Osteoblast (primary cell): ENCODE measurements around the gene RABGAP1L. TPM values are rescaled to one million over a fixed set of nuclear protein-coding genes. Genes with fewer than 3 reads are reported as not detected.
"Not testable (repeated sequence)": the region's sequence is repeated elsewhere in the genome, so short reads cannot be mapped to it uniquely, and the experiment has no call there.

ENCODE experiments used
- DNase-seq: peaks from one replicate; pipeline ENCODE4 v3.0.0; 2011; ENCODE audit warnings: low spot score, mixed read lengths; ENCODE audit not compliant: insufficient read length; ENCODE audit errors: missing footprints
- H2AFZ ChIP-seq: 2 replicates; pipeline ENCODE4 v1.6.0; 2011; ENCODE audit warnings: mild to moderate bottlenecking, low read length
- H3K27ac ChIP-seq: 2 replicates; pipeline ENCODE4 v1.5.1; 2011; ENCODE audit warnings: mild to moderate bottlenecking, low read depth, low read length, moderate library complexity
- H3K27me3 ChIP-seq: 2 replicates; pipeline ENCODE4 v1.6.0; 2012; ENCODE audit warnings: mild to moderate bottlenecking, control low read depth, inconsistent platforms, low read length, moderate library complexity; ENCODE audit not compliant: insufficient read depth
- H3K36me3 ChIP-seq: 2 replicates; pipeline ENCODE4 v1.5.1; 2011; ENCODE audit warnings: mild to moderate bottlenecking, low read length, control low read depth, moderate library complexity; ENCODE audit not compliant: insufficient read depth
- H3K4me1 ChIP-seq: 2 replicates; pipeline ENCODE4 v1.5.1; 2011; ENCODE audit warnings: mild to moderate bottlenecking, low read length, control low read depth, moderate library complexity; ENCODE audit not compliant: insufficient read depth
- H3K4me2 ChIP-seq: 2 replicates; pipeline ENCODE4 v1.6.0; 2011; ENCODE audit warnings: mild to moderate bottlenecking, low read length; ENCODE audit not compliant: insufficient read depth
- H3K4me3 ChIP-seq: fragments of 200-600 bp; sonication (generic); 3 replicates; pipeline ENCODE4 v1.5.1; 2012; ENCODE audit warnings: mild to moderate bottlenecking, low read length, inconsistent platforms; ENCODE audit not compliant: insufficient read depth
- H3K79me2 ChIP-seq: 2 replicates; pipeline ENCODE4 v1.6.0; 2012; ENCODE audit warnings: mild to moderate bottlenecking, low read length, control low read depth, inconsistent platforms; ENCODE audit not compliant: insufficient read depth
- H3K9me3 ChIP-seq: 2 replicates; pipeline ENCODE4 v1.5.1; 2011; ENCODE audit warnings: low read depth, low read length, control low read depth
- H4K20me1 ChIP-seq: 2 replicates; pipeline ENCODE4 v1.6.0; 2012; ENCODE audit warnings: mild to moderate bottlenecking, low read length, control low read depth; ENCODE audit not compliant: insufficient read depth
- CTCF ChIP-seq: IDR thresholded peaks from 2 replicates; pipeline ENCODE4 v1.5.1; 2011; ENCODE audit warnings: mild to moderate bottlenecking, low read depth, low read length, moderate library complexity; ENCODE audit errors: extremely low read depth
- total RNA-seq: library from RNA; depleted of rRNA; stranded (reverse); fragments of >200 nt; gene quantifications from 2 replicates; pipeline ENCODE4 v1.2.3, GENCODE V29; 2012

Gene RABGAP1L
- total RNA-seq, 1 donor: 30.0 TPM

- no peak overlapping the region for H3K4me2 ChIP-seq
- H3K4me3 ChIP-seq: no peak overlapping the region
- H3K27me3 ChIP-seq: no peaks in the 10 kb centered on the region
- no peaks in the 10 kb centered on the region for H3K4me1 ChIP-seq
- H3K9me3 ChIP-seq: no peaks in the 10 kb centered on the region
- no peak overlapping the region for H2AFZ ChIP-seq
- no peaks in the 10 kb centered on the region for H3K36me3 ChIP-seq
- no peaks in the 10 kb centered on the region for H3K79me2 ChIP-seq
- DNase-seq: no peak
- H4K20me1 ChIP-seq: no peaks in the 10 kb centered on the region
- TF ChIP-seq CTCF: no peak
- no peak overlapping the region for H3K27ac ChIP-seq
These were observed 71.1 kb downstream of the RABGAP1L start for GRCh38 chr1:174230399-174230798.

- H3K4me3 ChIP-seq: no peak overlapping the region
- no peak overlapping the region for H3K27ac ChIP-seq
- no peaks in the 10 kb centered on the region for H3K4me1 ChIP-seq
- no peaks in the 10 kb centered on the region for H3K79me2 ChIP-seq
- H3K36me3 ChIP-seq: no peaks in the 10 kb centered on the region
- H3K27me3 ChIP-seq: no peaks in the 10 kb centered on the region
- no peaks in the 10 kb centered on the region for H4K20me1 ChIP-seq
- TF ChIP-seq CTCF: no peak
- H3K4me2 ChIP-seq: no peak overlapping the region
- no peak for DNase-seq
- no peaks in the 10 kb centered on the region for H3K9me3 ChIP-seq
- H2AFZ ChIP-seq: no peak overlapping the region
These were observed 73.4 kb downstream of the RABGAP1L start for GRCh38 chr1:174232761-174233160.

- H3K4me2 ChIP-seq: not testable (repeated sequence)
These were observed 79.7 kb downstream of the RABGAP1L start for GRCh38 chr1:174238845-174239501.

GRCh38 chr1:174239541-174239940 lies 80.2 kb downstream of the RABGAP1L start:
- Histone ChIP-seq H3K27me3 (no peaks in the 10 kb centered on the region), H3K36me3 (no peaks in the 10 kb centered on the region), H3K4me2 (no peak overlapping the region), H3K4me3 (no peak overlapping the region), H2AFZ (no peak overlapping the region), H4K20me1 (no peaks in the 10 kb centered on the region), H3K4me1 (no peaks in the 10 kb centered on the region), H3K79me2 (no peaks in the 10 kb centered on the region), H3K9me3 (no peaks in the 10 kb centered on the region), H3K27ac (no peak overlapping the region)
- TF ChIP-seq CTCF: no peak
- DNase-seq: no peak

More at GRCh38 chr1:174238845-174239501, 79.7 kb downstream of the RABGAP1L start:
- not testable (repeated sequence) for H3K9me3 ChIP-seq, H3K27me3 ChIP-seq, DNase-seq, H3K36me3 ChIP-seq, H4K20me1 ChIP-seq, H3K4me3 ChIP-seq, H2AFZ ChIP-seq, H3K79me2 ChIP-seq, H3K27ac ChIP-seq, H3K4me1 ChIP-seq
